GM13977 (cell line): ENCODE measurements around the gene DDX1.

Source experiments
- DNase-seq: peaks from one replicate; pipeline ENCODE4 v3.0.0; 2012; ENCODE audit warnings: low spot score
- CTCF ChIP-seq: IDR thresholded peaks from 2 replicates; pipeline ENCODE4 v1.5.1; 2012; ENCODE audit warnings: mild to moderate bottlenecking, control low read depth; ENCODE audit not compliant: insufficient read depth; ENCODE audit errors: extremely low read depth, missing control alignments
- in situ Hi-C: fragments of 300-500 bp; cut with MboI; formaldehyde crosslinking; loops from one replicate; pipeline ENCODE4 v1.12.0; 2022; ENCODE audit warnings: low sequenced_read_pairs, low pct_unique_long_range_greater_than_20kb, mixed read lengths, inconsistent platforms; ENCODE audit not compliant: unreplicated experiment

The DDX1 gene

GRCh38 chr2:15662579-15662978, 70.9 kb downstream of the DDX1 start:
- TF ChIP-seq CTCF = no peak
- in situ Hi-C loops = no loop called here
- no peak for DNase-seq

GRCh38 chr2:15663802-15664201, 72.1 kb downstream of the DDX1 start:
- in situ Hi-C loops = no loop called here
- TF ChIP-seq CTCF = no peak
- no peak for DNase-seq

GRCh38 chr2:15664273-15665066, 72.8 kb downstream of the DDX1 start:
- no peak for TF ChIP-seq CTCF
- no peak for DNase-seq
- in situ Hi-C loops = no loop called here

- DNase-seq = no peak
- in situ Hi-C loops = no loop called here
Measured at GRCh38 chr2:15665067-15665942, 73.6 kb downstream of the DDX1 start.

GRCh38 chr2:15665943-15666460, 74.3 kb downstream of the DDX1 start:
- TF ChIP-seq CTCF = no peak
- no peak for DNase-seq
- in situ Hi-C loops = no loop called here

More at GRCh38 chr2:15665067-15665942, 73.6 kb downstream of the DDX1 start:
- no peak for TF ChIP-seq CTCF
